Measurements from ENCODE around the gene BPIFA2. TPM values are rescaled to one million over a fixed set of nuclear protein-coding genes. Genes with fewer than 3 reads are reported as not detected.

BPIFA2 gene
- total RNA-seq, 2 donors from 2014 or later, result not detected

DNA sequence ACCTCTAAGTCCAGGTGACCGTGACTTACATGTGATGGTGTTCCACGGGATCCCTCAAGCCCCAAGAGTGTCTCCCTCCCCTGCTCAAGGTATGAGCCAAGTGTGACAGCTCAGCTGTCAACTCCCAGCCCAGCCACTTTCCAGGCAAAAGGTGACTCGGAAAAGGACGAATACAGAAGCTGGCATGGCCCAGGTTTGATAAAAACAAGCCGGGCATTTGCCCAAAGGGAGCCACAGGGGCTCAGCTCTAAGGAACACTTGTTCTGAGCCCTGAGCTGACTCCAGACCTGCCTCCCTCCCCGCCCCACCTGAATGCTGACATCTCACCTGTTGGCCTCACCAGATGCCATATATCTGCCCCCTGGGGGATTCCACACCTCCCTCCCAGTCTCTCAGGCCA is 43.0 kb upstream of the BPIFA2 start:
- H3K4me1 ChIP-seq, result no peaks in the 10 kb centered on the region
- H3K9me3 ChIP-seq, result no peaks in the 10 kb centered on the region
- no peak overlapping the region for H3K4me3 ChIP-seq
- intact Hi-C loops (cut with DNase I), result no loop called here
- no peak overlapping the region for H3K9ac ChIP-seq (ENCODE audit: low read depth in 2 of 2, low read length in 2 of 2)
- H3K36me3 ChIP-seq, result no peaks in the 10 kb centered on the region
- H3K27ac ChIP-seq, result no peak overlapping the region
- H3K27me3 ChIP-seq, result no peaks in the 10 kb centered on the region
- DNase-seq, result no peak
- TF ChIP-seq CTCF (IDR thresholded peaks at IDR 0.05), result no peak

GRCh38 chr20:33125983-33126382 is 42.0 kb upstream of the BPIFA2 start:
- no peaks in the 10 kb centered on the region for H3K9me3 ChIP-seq
- no peak for TF ChIP-seq CTCF (IDR thresholded peaks at IDR 0.05)
- no peaks in the 10 kb centered on the region for H3K27me3 ChIP-seq
- no peaks in the 10 kb centered on the region for H3K36me3 ChIP-seq
- no peak overlapping the region for H3K4me3 ChIP-seq
- no peak overlapping the region for H3K27ac ChIP-seq
- H3K9ac ChIP-seq (ENCODE audit: low read depth in 2 of 2, low read length in 2 of 2), result no peak overlapping the region
- intact Hi-C loops (cut with DNase I), result no loop called here
- DNase-seq, result no peak
- no peaks in the 10 kb centered on the region for H3K4me1 ChIP-seq

DNA sequence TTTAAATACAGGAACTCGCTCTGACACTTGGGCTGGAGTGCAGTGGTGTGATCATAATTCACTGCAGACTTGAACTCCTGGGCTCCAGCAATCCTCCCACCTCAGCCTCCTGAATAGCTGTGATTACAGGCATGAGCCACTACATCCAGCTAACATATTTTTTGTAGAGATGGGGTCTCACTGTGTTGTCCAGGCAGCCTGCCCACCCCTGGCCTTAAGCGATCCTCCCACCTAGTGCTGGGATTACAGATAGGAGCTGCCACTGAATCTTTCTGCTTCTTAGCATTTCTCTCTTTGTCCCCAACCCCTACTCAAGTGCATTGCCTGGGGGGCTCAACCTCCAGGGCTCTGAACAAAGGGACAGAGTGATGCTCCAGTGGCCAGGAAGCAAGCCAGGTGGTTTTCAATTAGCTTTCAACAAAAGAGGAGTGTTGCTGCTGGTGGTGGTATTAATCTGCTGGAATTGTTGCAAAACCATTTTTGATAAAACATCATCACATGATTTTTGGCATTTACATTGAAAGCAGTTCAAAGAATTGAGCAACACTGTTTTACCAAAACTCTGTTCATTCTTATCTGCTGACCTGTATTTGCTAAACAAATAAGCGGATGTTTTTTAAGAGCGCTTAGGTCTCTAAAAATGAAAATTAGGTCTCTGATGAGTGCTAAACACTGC is 40.4 kb upstream of the BPIFA2 start:
- no peak overlapping the region for H3K9ac ChIP-seq (ENCODE audit: low read depth in 2 of 2, low read length in 2 of 2)
- DNase-seq, result no peak
- no peaks in the 10 kb centered on the region for H3K36me3 ChIP-seq
- TF ChIP-seq CTCF (IDR thresholded peaks at IDR 0.05), result no peak
- no peaks in the 10 kb centered on the region for H3K9me3 ChIP-seq
- intact Hi-C loops (cut with DNase I), result no loop called here
- no peak overlapping the region for H3K27ac ChIP-seq
- H3K4me1 ChIP-seq, result no peaks in the 10 kb centered on the region
- no peak overlapping the region for H3K4me3 ChIP-seq
- H3K27me3 ChIP-seq, result no peaks in the 10 kb centered on the region

GRCh38 chr20:33130568-33131061 is 37.3 kb upstream of the BPIFA2 start:
- TF ChIP-seq CTCF (IDR thresholded peaks at IDR 0.05), result no peak
- Histone ChIP-seq H3K27ac (no peak overlapping the region), H3K36me3 (no peaks in the 10 kb centered on the region), H3K27me3 (no peaks in the 10 kb centered on the region), H3K9me3 (no peaks in the 10 kb centered on the region), H3K4me3 (no peak overlapping the region), H3K4me1 (no peaks in the 10 kb centered on the region), H3K9ac (ENCODE audit: low read depth in 2 of 2, low read length in 2 of 2) (no peak overlapping the region)
- intact Hi-C loops (cut with DNase I), result no loop called here
- no peak for DNase-seq

DNA sequence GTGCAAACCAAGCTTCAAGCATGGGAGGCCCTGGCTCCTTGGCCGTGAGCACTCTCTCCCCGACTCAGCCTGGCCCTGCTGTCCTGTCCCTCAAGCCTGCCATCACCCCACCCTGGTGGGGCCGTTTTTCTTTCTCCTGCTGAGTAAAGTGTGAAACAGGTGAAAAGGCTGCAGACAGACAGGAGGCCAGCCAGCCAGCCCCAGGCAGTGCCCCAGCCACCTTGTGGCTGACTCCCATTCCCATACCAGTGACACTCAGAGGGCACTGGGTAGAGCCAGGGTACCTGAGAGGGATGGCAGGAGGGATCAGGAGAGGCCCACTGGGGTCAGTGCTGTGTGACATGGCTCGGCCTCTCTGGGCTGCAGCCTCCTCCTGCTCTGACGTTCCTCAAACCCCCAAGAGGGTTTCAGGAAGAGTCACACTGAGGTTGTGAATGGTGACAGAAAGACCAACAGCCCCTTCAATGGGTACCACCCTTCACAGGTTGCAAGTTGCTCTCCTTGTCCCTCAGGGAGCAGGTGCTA is 35.9 kb upstream of the BPIFA2 start:
- intact Hi-C loops (cut with DNase I), result no loop called here
- H3K27ac ChIP-seq, result no peak overlapping the region
- H3K27me3 ChIP-seq, result no peaks in the 10 kb centered on the region

More for the DNA sequence above, 35.9 kb upstream of the BPIFA2 start:
- Histone ChIP-seq H3K36me3 (no peaks in the 10 kb centered on the region), H3K4me1 (no peaks in the 10 kb centered on the region), H3K9me3 (no peaks in the 10 kb centered on the region), H3K4me3 (no peak overlapping the region), H3K9ac (ENCODE audit: low read depth in 2 of 2, low read length in 2 of 2) (no peak overlapping the region)
- no peak for DNase-seq
- TF ChIP-seq CTCF (IDR thresholded peaks at IDR 0.05), result no peak

Data from colonic mucosa (tissue), 4 donors.